HCT116 (cell line): ENCODE measurements around the gene U2AF2. TPM values are rescaled to one million over a fixed set of nuclear protein-coding genes. Genes with fewer than 3 reads are reported as not detected.

Source experiments
- ATAC-seq: fragments of 200-7000 bp; cut with Tn5 transposase; 2 replicates; pipeline ENCODE4 v1.9.1; 2020; ENCODE audit warnings: mild to moderate bottlenecking, moderate library complexity
- BruUV-seq: library from RNA; stranded (reverse); fragments of 400-500 nt; replicated peaks from 2 replicates; lab custom pipeline; 2021; lab: Mats Ljungman, UMichigan
- CTCF ChIA-PET: fragments of 300-600 bp; sonication (Branson Sonifier 250); formaldehyde crosslinking; loops from one replicate; lab custom pipeline; 2021; ENCODE audit warnings: antibody characterized with exemption; lab: Charles Lee
- POLR2A ChIA-PET: fragments of 300-600, 350-600 bp; sonication (Branson Sonifier 250); formaldehyde crosslinking; loops from one replicate; lab custom pipeline; 2021; ENCODE audit warnings: antibody characterized with exemption; lab: Charles Lee
- RAD21 ChIA-PET, 2 experiments: fragments of 300-600 bp; sonication (Branson Sonifier 250); formaldehyde crosslinking; loops; one replicate each; lab custom pipeline; 2023; ENCODE audit warnings: low total read pairs in 2 of 2; ENCODE audit not compliant: uncharacterized antibody in 2 of 2, unreplicated experiment in 2 of 2, low non-redundant PET in 1 of 2; lab: Charles Lee
- DNase-seq: peaks from one replicate; pipeline ENCODE4 v3.0.0-alpha.2; 2010; ENCODE audit warnings: low read depth, low spot score
- H2AFZ ChIP-seq: fragments of 200-600 bp; shearing (Covaris generic), sonication (generic); 2 replicates; pipeline ENCODE4 v1.6.1; 2017; ENCODE audit warnings: low read depth, mixed run types, mixed read lengths, antibody characterized with exemption, low read length; ENCODE audit not compliant: poor library complexity, severe bottlenecking
- H3K27ac ChIP-seq: 2 replicates; pipeline ENCODE4 v1.5.1; 2012; ENCODE audit warnings: low read depth, low read length
- H3K27me3 ChIP-seq: fragments of 200-600 bp; sonication (generic); 2 replicates; pipeline ENCODE4 v1.6.1; 2016; ENCODE audit warnings: mixed run types, low read length, mixed read lengths; ENCODE audit not compliant: insufficient read depth
- H3K36me3 ChIP-seq, 2 experiments: fragments of 200-500 bp in 1 of 2; fragments of 200-600 bp in 1 of 2; sonication (Bioruptor generic) in 1 of 2; sonication (generic) in 1 of 2; 2 replicates each; pipeline versions ENCODE4 v1.5.1 to v1.6.1; 2014 to 2016; ENCODE audit warnings: low read length in 2 of 2, inconsistent platforms in 1 of 2, mixed read lengths in 1 of 2, mixed run types in 1 of 2; ENCODE audit not compliant: insufficient read depth in 2 of 2, control insufficient read depth in 1 of 2
- H3K4me1 ChIP-seq, 2 experiments: fragments of 200-600 bp in 1 of 2; sonication (generic) in 1 of 2; 2 replicates each; pipeline versions ENCODE4 v1.5.1 to v1.6.1; 2012 to 2017; ENCODE audit warnings: low read length in 2 of 2, inconsistent platforms in 1 of 2, mild to moderate bottlenecking in 1 of 2, mixed read lengths in 1 of 2, mixed run types in 1 of 2, moderate library complexity in 1 of 2; ENCODE audit not compliant: insufficient read depth in 2 of 2, control insufficient read depth in 1 of 2
- H3K4me2 ChIP-seq: fragments of 200-600 bp; sonication (generic); 2 replicates; pipeline ENCODE4 v1.6.1; 2017; ENCODE audit warnings: mixed run types, low read length, mixed read lengths
- H3K4me3 ChIP-seq, 2 experiments: fragments of 200-600 bp in 1 of 2; sonication (generic) in 1 of 2; replicated peaks in 1 of 2; 2 replicates each; pipeline ENCODE4 v1.5.1; 2011 to 2016; ENCODE audit warnings: low read length in 2 of 2, control low read depth in 1 of 2, low read depth in 1 of 2, mild to moderate bottlenecking in 1 of 2, mixed read lengths in 1 of 2, mixed run types in 1 of 2
- H3K79me2 ChIP-seq: fragments of 200-600 bp; sonication (generic); 2 replicates; pipeline ENCODE4 v1.6.1; 2017; ENCODE audit warnings: mild to moderate bottlenecking, mixed run types, low read length, moderate library complexity, mixed read lengths; ENCODE audit not compliant: insufficient read depth
- H3K9ac ChIP-seq: fragments of 200-600 bp; sonication (generic); 2 replicates; pipeline ENCODE4 v1.6.1; 2016; ENCODE audit warnings: low read length, mixed read lengths
- H3K9me2 ChIP-seq: fragments of 200-600 bp; sonication (generic), shearing (Covaris generic); 2 replicates; pipeline ENCODE4 v1.6.1; 2017; ENCODE audit warnings: mixed run types, mild to moderate bottlenecking, moderate library complexity; ENCODE audit not compliant: insufficient read depth
- H3K9me3 ChIP-seq, 2 experiments: fragments of 200-500 bp in 1 of 2; fragments of 200-600 bp in 1 of 2; sonication (Bioruptor generic) in 1 of 2; sonication (generic) in 1 of 2; 2 replicates each; pipeline ENCODE4 v1.6.1; 2014 to 2017; ENCODE audit warnings: low read length in 2 of 2, mixed read lengths in 2 of 2, inconsistent platforms in 1 of 2, low read depth in 1 of 2, mild to moderate bottlenecking in 1 of 2, mixed run types in 1 of 2, moderate library complexity in 1 of 2; ENCODE audit not compliant: control insufficient read depth in 1 of 2, insufficient read depth in 1 of 2
- H4K20me1 ChIP-seq: fragments of 200-600 bp; sonication (generic), shearing (Covaris generic); 2 replicates; pipeline ENCODE4 v1.6.1; 2017; ENCODE audit warnings: mixed run types, mild to moderate bottlenecking, moderate library complexity; ENCODE audit not compliant: insufficient read depth
- CBX3 ChIP-seq: IDR thresholded peaks from 2 replicates; pipeline ENCODE4 v1.6.1; 2012; ENCODE audit warnings: low read depth
- CEBPB ChIP-seq: IDR thresholded peaks from 2 replicates; pipeline ENCODE4 v1.6.1; 2012; ENCODE audit warnings: low read depth
- EZH2 ChIP-seq: fragments of 200-600 bp; sonication (generic); IDR thresholded peaks from 2 replicates; pipeline ENCODE4 v1.6.1; 2017; ENCODE audit warnings: antibody characterized with exemption, mixed run types
- FOSL1 ChIP-seq: IDR thresholded peaks from 2 replicates; pipeline ENCODE4 v1.6.1; 2012; ENCODE audit warnings: low read depth
- JUND ChIP-seq: IDR thresholded peaks from 2 replicates; pipeline ENCODE4 v1.6.1; 2012
- POLR2AphosphoS5 ChIP-seq: IDR thresholded peaks from 2 replicates; pipeline ENCODE4 v1.6.1; 2011; ENCODE audit warnings: mild to moderate bottlenecking, low read depth, low read length, moderate library complexity
- RAD21 ChIP-seq: IDR thresholded peaks from 2 replicates; pipeline ENCODE4 v1.6.1; 2012; ENCODE audit warnings: low read depth, mild to moderate bottlenecking
- SP1 ChIP-seq: IDR thresholded peaks from 2 replicates; pipeline ENCODE4 v1.6.1; 2012; ENCODE audit warnings: low read depth
- TCF7L2 ChIP-seq: IDR thresholded peaks from 2 replicates; pipeline ENCODE4 v1.7.0; 2011; ENCODE audit warnings: borderline replicate concordance, inconsistent platforms; ENCODE audit not compliant: insufficient read depth, insufficient read length; ENCODE audit errors: extremely low read depth
- YY1 ChIP-seq: IDR thresholded peaks from 2 replicates; pipeline ENCODE4 v1.6.1; 2011; ENCODE audit warnings: low read length, low read depth, moderate library complexity, mild to moderate bottlenecking; ENCODE audit not compliant: insufficient replicate concordance; ENCODE audit errors: extremely low read depth
- ZFX ChIP-seq: fragments of 450-650 bp; IDR thresholded peaks from 2 replicates; pipeline ENCODE4 v1.6.1; 2017
- intact Hi-C: fragments of 100-400 bp; cut with micrococcal nuclease; formaldehyde crosslinking; loops from 2 replicates; pipeline ENCODE4 v1.10.0; 2022
- total RNA-seq: library from RNA; stranded (reverse); gene quantifications from one replicate; pipeline ENCODE4 v1.2.1, GENCODE V29; 2021; ENCODE audit not compliant: unreplicated experiment
- TF ChIP-seq, protein P1 (sequence below): IDR thresholded peaks from 2 replicates; pipeline ENCODE4 v1.6.1; 2012
- TF ChIP-seq, protein P2 (sequence below): IDR thresholded peaks from 2 replicates; pipeline ENCODE4 v1.6.1; 2012

The U2AF2 gene
- total RNA-seq, 1 experiment from 2014 or later: 259 TPM

DNA sequence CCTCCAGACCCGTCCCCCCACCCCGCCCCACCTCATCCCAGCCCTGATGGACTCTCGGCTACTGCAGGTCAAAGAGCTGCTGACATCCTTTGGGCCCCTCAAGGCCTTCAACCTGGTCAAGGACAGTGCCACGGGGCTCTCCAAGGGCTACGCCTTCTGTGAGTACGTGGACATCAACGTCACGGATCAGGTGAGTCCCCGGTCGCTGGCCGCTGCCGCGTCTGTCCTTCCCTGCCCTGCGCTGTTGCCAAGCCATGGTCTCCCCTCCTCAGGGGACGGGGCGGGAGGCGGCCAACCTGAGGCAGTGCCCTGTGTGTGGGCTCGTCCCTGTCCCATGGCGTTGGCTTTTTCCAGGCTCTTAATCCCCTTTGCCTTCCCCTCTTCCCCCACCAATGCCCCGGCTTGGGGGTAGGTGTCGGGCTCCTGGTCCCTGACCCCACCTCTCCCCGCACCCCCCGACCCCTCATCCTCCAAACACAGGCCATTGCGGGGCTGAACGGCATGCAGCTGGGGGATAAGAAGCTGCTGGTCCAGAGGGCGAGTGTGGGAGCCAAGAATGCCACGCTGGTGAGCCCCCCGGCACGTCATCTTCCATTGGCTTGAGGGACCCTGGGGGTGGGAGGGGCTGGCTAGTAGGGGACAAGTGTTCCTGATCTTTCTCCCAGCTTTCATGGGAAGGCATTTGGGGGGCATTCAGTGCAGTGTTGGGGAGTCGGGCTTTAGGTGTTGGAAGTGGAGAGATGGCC, 13.9 kb downstream of the U2AF2 start:
- POLR2A ChIA-PET: no interaction called here
- Histone ChIP-seq H3K79me2 (peaks cover 99% of the 10 kb centered on the region), H3K9me3 (no peaks in the 10 kb centered on the region), H3K9me2 (no peaks in the 10 kb centered on the region), H4K20me1 (peaks cover 14% of the 10 kb centered on the region; the same call in 1 of the 2 replicates), H3K4me2 (no peak overlapping the region), H3K4me3 (no peak overlapping the region), H3K9ac (no peak overlapping the region), H3K36me3 (peaks cover 37 to 57% of the 10 kb centered on the region in 2 experiments), H2AFZ (no peak overlapping the region), H3K4me1 (peaks cover 7 to 42% of the 10 kb centered on the region in 2 experiments), H3K27ac (no peak overlapping the region), H3K27me3 (no peaks in the 10 kb centered on the region)
- BruUV-seq: no TSS peak
- CTCF ChIA-PET: no interaction called here
- intact Hi-C loops: no loop called here
- RAD21 ChIA-PET: no interaction called here
- ATAC-seq: no peak
- no peak for DNase-seq
- TF ChIP-seq, protein P1, sequence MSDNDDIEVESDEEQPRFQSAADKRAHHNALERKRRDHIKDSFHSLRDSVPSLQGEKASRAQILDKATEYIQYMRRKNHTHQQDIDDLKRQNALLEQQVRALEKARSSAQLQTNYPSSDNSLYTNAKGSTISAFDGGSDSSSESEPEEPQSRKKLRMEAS: no peak
- TF ChIP-seq, protein P2, sequence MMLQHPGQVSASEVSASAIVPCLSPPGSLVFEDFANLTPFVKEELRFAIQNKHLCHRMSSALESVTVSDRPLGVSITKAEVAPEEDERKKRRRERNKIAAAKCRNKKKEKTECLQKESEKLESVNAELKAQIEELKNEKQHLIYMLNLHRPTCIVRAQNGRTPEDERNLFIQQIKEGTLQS: no peak
- TF ChIP-seq SP1: no peak
- TF ChIP-seq CBX3: no peak
- TF ChIP-seq JUND: no peak
- TF ChIP-seq TCF7L2: no peak
- no peak for TF ChIP-seq CEBPB
- no peak for TF ChIP-seq YY1
- TF ChIP-seq ZFX: no peak
- TF ChIP-seq RAD21: no peak
- TF ChIP-seq FOSL1: no peak
- no peak for TF ChIP-seq POLR2AphosphoS5
- no peak for TF ChIP-seq EZH2
